IPS DF 4.7 (cell line): ENCODE measurements around the gene ATF6.
"Not testable (repeated sequence)": the region's sequence is repeated elsewhere in the genome, so short reads cannot be mapped to it uniquely, and the experiment has no call there.

Experiments used
- DNase-seq: peaks from one replicate; pipeline ENCODE4 v3.0.0-alpha.2; 2013; ENCODE audit warnings: low spot score; ENCODE audit errors: extremely low read depth

ATF6 gene

GRCh38 chr1:161777261-161777660, 11.1 kb downstream of the ATF6 start:
- no peak for DNase-seq

- no peak for DNase-seq
Measured at GRCh38 chr1:161778522-161778921, 12.4 kb downstream of the ATF6 start.

- no peak for DNase-seq
Measured at GRCh38 chr1:161779393-161779792, 13.3 kb downstream of the ATF6 start.

- no peak for DNase-seq
Measured at GRCh38 chr1:161781995-161782394, 15.9 kb downstream of the ATF6 start.

- no peak for DNase-seq
Measured at GRCh38 chr1:161782886-161783285, 16.8 kb downstream of the ATF6 start.

GRCh38 chr1:161784968-161785367, 18.8 kb downstream of the ATF6 start:
- no peak for DNase-seq

GRCh38 chr1:161787355-161787754, 21.2 kb downstream of the ATF6 start:
- no peak for DNase-seq

- no peak for DNase-seq
Measured at GRCh38 chr1:161790587-161791317, 24.6 kb downstream of the ATF6 start.

- DNase-seq = no peak
Measured at GRCh38 chr1:161791904-161792655, 26.0 kb downstream of the ATF6 start.

- DNase-seq = peak; percentile 16
Measured at GRCh38 chr1:161792740-161793139, 26.6 kb downstream of the ATF6 start.

- no peak for DNase-seq
Measured at GRCh38 chr1:161799792-161800191, 33.7 kb downstream of the ATF6 start.

- peak; percentile 14 for DNase-seq
Measured at GRCh38 chr1:161801955-161802354, 35.8 kb downstream of the ATF6 start.

GRCh38 chr1:161803181-161803580, 37.1 kb downstream of the ATF6 start:
- DNase-seq = no peak

- no peak for DNase-seq
Measured at GRCh38 chr1:161805399-161806197, 39.5 kb downstream of the ATF6 start.

GRCh38 chr1:161809202-161809601, 43.1 kb downstream of the ATF6 start:
- not testable (repeated sequence) for DNase-seq

- not testable (repeated sequence) for DNase-seq
Measured at GRCh38 chr1:161809656-161810055, 43.5 kb downstream of the ATF6 start.

- no peak for DNase-seq
Measured at GRCh38 chr1:161810780-161811179, 44.7 kb downstream of the ATF6 start.

- no peak for DNase-seq
Measured at GRCh38 chr1:161816201-161816600, 50.1 kb downstream of the ATF6 start.

- DNase-seq = no peak
Measured at GRCh38 chr1:161817176-161817730, 51.1 kb downstream of the ATF6 start.

GRCh38 chr1:161820914-161821313, 54.8 kb downstream of the ATF6 start:
- no peak for DNase-seq

- no peak for DNase-seq
Measured at GRCh38 chr1:161824618-161825017, 58.5 kb downstream of the ATF6 start.

GRCh38 chr1:161825831-161826230, 59.7 kb downstream of the ATF6 start:
- DNase-seq = no peak
